Fibroblast of villous mesenchyme (primary cell): ENCODE data around the gene TMPRSS9. TPM values are rescaled to one million over a fixed set of nuclear protein-coding genes. Genes with fewer than 3 reads are reported as not detected.
"Not testable (repeated sequence)": the region's sequence is repeated elsewhere in the genome, so short reads cannot be mapped to it uniquely, and the experiment has no call there.

ENCODE experiments used
- DNase-seq: peaks from one replicate; pipeline ENCODE4 v3.0.0-alpha.2; 2010; ENCODE audit warnings: low read depth
- H3K4me3 ChIP-seq: 2 replicates; pipeline ENCODE4 v1.5.1; 2011; ENCODE audit warnings: low read depth, mild to moderate bottlenecking, low read length
- CTCF ChIP-seq: IDR thresholded peaks from 2 replicates; pipeline ENCODE4 v1.5.1; 2012; ENCODE audit warnings: low read depth, mild to moderate bottlenecking, low read length; ENCODE audit not compliant: insufficient read depth
- total RNA-seq: library from RNA; depleted of rRNA; stranded (reverse); fragments of >200 nt; gene quantifications from 2 replicates; pipeline ENCODE4 v1.2.3, GENCODE V29; 2012

The TMPRSS9 gene
- total RNA-seq, 1 donor = not detected

GRCh38 chr19:2455851-2456570 lies 95.9 kb downstream of the TMPRSS9 start:
- no peak for DNase-seq
- no peak for TF ChIP-seq CTCF

GRCh38 chr19:2457394-2458037 lies 97.5 kb downstream of the TMPRSS9 start:
- H3K4me3 ChIP-seq = peak overlapping the region; percentile 52

More at GRCh38 chr19:2455851-2456570, 95.9 kb downstream of the TMPRSS9 start:
- H3K4me3 ChIP-seq = peak overlapping the region; percentile 93

GRCh38 chr19:2458054-2458453 lies 98.0 kb downstream of the TMPRSS9 start:
- no peak overlapping the region for H3K4me3 ChIP-seq
- no peak for DNase-seq
- TF ChIP-seq CTCF = no peak

More at GRCh38 chr19:2457394-2458037, 97.5 kb downstream of the TMPRSS9 start:
- TF ChIP-seq CTCF = no peak
- no peak for DNase-seq

GRCh38 chr19:2458776-2459175 lies 98.7 kb downstream of the TMPRSS9 start:
- DNase-seq, H3K4me3 ChIP-seq: not testable (repeated sequence)

GRCh38 chr19:2460245-2460644 lies 100.2 kb downstream of the TMPRSS9 start:
- H3K4me3 ChIP-seq = no peak overlapping the region
- no peak for DNase-seq
- no peak for TF ChIP-seq CTCF

GRCh38 chr19:2461751-2462634 lies 101.9 kb downstream of the TMPRSS9 start:
- TF ChIP-seq CTCF = peak; percentile 16
- H3K4me3 ChIP-seq = peak overlapping the region; percentile 78
- DNase-seq = peak; percentile 36
